Endothelial cell of umbilical vein (primary cell): Measurements from ENCODE around the gene MICB. TPM values are rescaled to one million over a fixed set of nuclear protein-coding genes. Genes with fewer than 3 reads are reported as not detected.

Experiments used
- BruUV-seq: library from RNA; stranded (reverse); fragments of 400-500 nt; replicated peaks from 2 replicates; lab custom pipeline; 2021; lab: Mats Ljungman, UMichigan
- CTCF ChIA-PET: fragments of 300-600, 350-600 bp; sonication (Branson Sonifier 250); formaldehyde crosslinking; loops from one replicate; lab custom pipeline; 2021; ENCODE audit warnings: antibody characterized with exemption, inconsistent platforms; lab: Charles Lee
- POLR2A ChIA-PET: fragments of 300-600, 350-600 bp; sonication (Branson Sonifier 250); formaldehyde crosslinking; loops from one replicate; lab custom pipeline; 2021; ENCODE audit warnings: antibody characterized with exemption, inconsistent platforms; lab: Charles Lee
- DNase-seq: peaks from one replicate; pipeline ENCODE4 v3.0.0-alpha.2; 2011; ENCODE audit warnings: low read depth, low spot score
- FAIRE-seq: peaks from 2 replicates; lab custom pipeline; 2011; peaks lifted over from hg19 to GRCh38; lab: Jason Lieb, UNC
- H2AFZ ChIP-seq: 2 replicates; pipeline ENCODE4 v1.6.0; 2012; ENCODE audit warnings: low read depth, low read length, control low read depth, inconsistent platforms
- H3K27ac ChIP-seq: 2 replicates; pipeline ENCODE4 v1.5.1; 2011; ENCODE audit warnings: low read depth, mild to moderate bottlenecking, control low read depth, low read length, moderate library complexity; ENCODE audit not compliant: insufficient read depth
- H3K27me3 ChIP-seq, 2 experiments: 2 replicates each; pipeline versions ENCODE4 v1.6.0 to v1.6.1; 2011; ENCODE audit warnings: low read length in 2 of 2, mixed read lengths in 1 of 2; ENCODE audit not compliant: control insufficient read depth in 2 of 2, insufficient read depth in 2 of 2
- H3K36me3 ChIP-seq, 2 experiments: 2 replicates in 1 of 2; 3 replicates in 1 of 2; pipeline ENCODE4 v1.5.1; 2011; ENCODE audit warnings: low read length in 2 of 2, mild to moderate bottlenecking in 1 of 2, moderate library complexity in 1 of 2; ENCODE audit not compliant: control insufficient read depth in 2 of 2, insufficient read depth in 2 of 2; ENCODE audit errors: extremely low read depth in 1 of 2
- H3K4me1 ChIP-seq: 3 replicates; pipeline ENCODE4 v1.5.1; 2011; ENCODE audit warnings: mild to moderate bottlenecking, low read length; ENCODE audit not compliant: control insufficient read depth, insufficient read depth; ENCODE audit errors: extremely low read depth
- H3K4me2 ChIP-seq: 2 replicates; pipeline ENCODE4 v1.6.1; 2011; ENCODE audit warnings: low read length, control low read depth, mixed read lengths; ENCODE audit not compliant: insufficient read depth
- H3K4me3 ChIP-seq, 3 experiments: fragments of 200-600 bp in 1 of 3; sonication (generic), shearing (Covaris generic) in 1 of 3; replicated peaks in 1 of 3; 2 replicates each; pipeline ENCODE4 v1.5.1; 2011 to 2016; ENCODE audit warnings: control low read depth in 3 of 3, low read length in 3 of 3, mild to moderate bottlenecking in 2 of 3, inconsistent platforms in 1 of 3, low read depth in 1 of 3, moderate library complexity in 1 of 3; ENCODE audit not compliant: insufficient read depth in 1 of 3
- H3K79me2 ChIP-seq: 2 replicates; pipeline ENCODE4 v1.6.0; 2012; ENCODE audit warnings: low read length, inconsistent platforms; ENCODE audit not compliant: control insufficient read depth, insufficient read depth
- H3K9ac ChIP-seq: replicated peaks from 2 replicates; pipeline ENCODE3; 2011; ENCODE audit warnings: low read length, control low read depth; ENCODE audit not compliant: insufficient read depth; ENCODE audit errors: extremely low read depth
- H3K9me1 ChIP-seq: replicated peaks from 3 replicates; pipeline ENCODE4 v1.6.0; 2011; ENCODE audit warnings: mild to moderate bottlenecking, low read length; ENCODE audit not compliant: control insufficient read depth, insufficient read depth; ENCODE audit errors: extremely low read depth
- H3K9me3 ChIP-seq: replicated peaks from 2 replicates; pipeline ENCODE4 v1.5.1; 2012; ENCODE audit warnings: low read length, inconsistent platforms; ENCODE audit not compliant: control insufficient read depth, insufficient read depth
- H4K20me1 ChIP-seq: replicated peaks from 2 replicates; pipeline ENCODE3; 2011; ENCODE audit warnings: mild to moderate bottlenecking, low read length; ENCODE audit not compliant: control insufficient read depth, insufficient read depth; ENCODE audit errors: extremely low read depth
- CTCF ChIP-seq, 2 donors: IDR thresholded peaks; 1 replicate in 1 of 2; 2 replicates in 1 of 2; pipeline ENCODE4 v1.5.1; 2011; ENCODE audit warnings: low read length in 2 of 2, mild to moderate bottlenecking in 2 of 2, moderate library complexity in 2 of 2, control low read depth in 1 of 2, inconsistent platforms in 1 of 2, low read depth in 1 of 2; ENCODE audit not compliant: insufficient read depth in 1 of 2; ENCODE audit errors: extremely low read depth in 1 of 2
- EZH2 ChIP-seq: IDR thresholded peaks from 2 replicates; pipeline ENCODE4 v1.6.1; 2012; ENCODE audit warnings: borderline replicate concordance, low read depth, mild to moderate bottlenecking, moderate library complexity, low read length, inconsistent platforms; ENCODE audit not compliant: severe bottlenecking
- FOS ChIP-seq: IDR thresholded peaks from 2 replicates; pipeline ENCODE4 v1.6.1; 2011; ENCODE audit warnings: mild to moderate bottlenecking, low read length, moderate library complexity, borderline replicate concordance; ENCODE audit not compliant: insufficient read depth
- JUN ChIP-seq: IDR thresholded peaks from 2 replicates; pipeline ENCODE4 v1.6.1; 2011; ENCODE audit warnings: borderline replicate concordance, low read depth; ENCODE audit not compliant: insufficient read length, insufficient read depth
- MYC ChIP-seq: IDR thresholded peaks from one replicate; pipeline ENCODE4 v1.6.1; 2011; ENCODE audit warnings: mild to moderate bottlenecking, low read depth, low read length
- POLR2A ChIP-seq: IDR thresholded peaks from 2 replicates; pipeline ENCODE4 v1.6.1; 2012; ENCODE audit warnings: low read depth, mild to moderate bottlenecking, control low read depth, low read length
- POLR2AphosphoS5 ChIP-seq: IDR thresholded peaks from 2 replicates; pipeline ENCODE4 v1.6.1; 2012; ENCODE audit warnings: low read depth, mild to moderate bottlenecking, control low read depth, low read length, moderate library complexity; ENCODE audit not compliant: insufficient read depth
- dilution Hi-C: fragments of 300-500 bp; cut with MboI; formaldehyde crosslinking; loops from one replicate; pipeline ENCODE4 v1.15.0; 2019; ENCODE audit warnings: low sequenced_read_pairs; ENCODE audit not compliant: extremely low pct_ligation_motif_present
- intact Hi-C: fragments of 100-400 bp; cut with micrococcal nuclease; formaldehyde crosslinking; loops from one replicate; pipeline ENCODE4 v1.10.0; 2022
- polyA plus RNA-seq, 4 experiments: library from polyadenylated mRNA; depleted of rRNA in 3 of 4; stranded (reverse) in 3 of 4; unstranded in 1 of 4; fragments of >200 nt; gene quantifications; 2 replicates each; pipeline versions ENCODE4 v1.2.1 to v1.2.3, GENCODE V29; 2011 to 2012; ENCODE audit warnings: missing spikeins in 1 of 4
- total RNA-seq: library from RNA; stranded (reverse); gene quantifications from 2 replicates; pipeline ENCODE4 v1.2.3, GENCODE V29; 2021
- TF ChIP-seq, protein P1 (sequence below): IDR thresholded peaks from 2 replicates; pipeline ENCODE4 v1.6.1; 2011; ENCODE audit not compliant: insufficient read depth, insufficient read length

Gene MICB
- total and polyA plus RNA-seq, 2 donors (not counting 3 experiments of a cell fraction or from before 2014, with no cell fraction given): 32.8 to 36.3 TPM

- H3K27ac ChIP-seq: no peak overlapping the region
- no peaks in the 10 kb centered on the region for H3K4me1 ChIP-seq
- no peak overlapping the region for H3K4me2 ChIP-seq
- ChIA-PET CTCF (no interaction called here), POLR2A (no interaction called here)
- no peaks in the 10 kb centered on the region for H4K20me1 ChIP-seq
- FAIRE-seq (no peak), DNase-seq (no peak)
- no TSS peak for BruUV-seq
- dilution Hi-C loops (no loop called here), intact Hi-C loops (no loop called here)
- H3K9me1 ChIP-seq: no peaks in the 10 kb centered on the region
- no peak overlapping the region for H3K4me3 ChIP-seq
- no peak overlapping the region for H2AFZ ChIP-seq
- no peak for TF ChIP-seq EZH2
- no peaks in the 10 kb centered on the region for H3K36me3 ChIP-seq
- peaks cover 0 to 6% of the 10 kb centered on the region in 2 experiments for H3K27me3 ChIP-seq
- no peaks in the 10 kb centered on the region for H3K9me3 ChIP-seq
- no peaks in the 10 kb centered on the region for H3K79me2 ChIP-seq
- no peak overlapping the region for H3K9ac ChIP-seq
These were observed 33.4 kb upstream of the MICB start for GRCh38 chr6:31464252-31465184.

DNA sequence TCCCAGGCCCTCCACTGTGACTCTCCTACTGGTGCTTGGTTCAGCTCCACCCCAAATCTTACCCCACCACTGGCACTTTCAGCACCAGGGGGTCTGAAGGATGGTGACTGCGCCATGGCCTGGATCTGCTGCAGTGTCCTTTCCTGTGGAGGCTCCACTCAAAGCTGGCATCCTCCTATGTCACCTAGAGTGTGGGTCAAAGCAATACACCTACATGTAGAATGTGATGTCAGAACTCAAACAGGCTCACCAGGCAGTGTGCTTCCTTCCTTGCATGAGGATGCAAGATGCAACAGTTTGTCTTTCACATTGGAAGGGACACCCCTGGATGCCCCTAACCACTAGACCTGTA lies 32.8 kb upstream of the MICB start:
- Histone ChIP-seq H3K9me3 (no peaks in the 10 kb centered on the region), H3K9me1 (no peaks in the 10 kb centered on the region), H3K9ac (no peak overlapping the region), H3K4me3 (no peak overlapping the region), H3K36me3 (no peaks in the 10 kb centered on the region), H3K4me2 (no peak overlapping the region), H3K27ac (no peak overlapping the region), H3K79me2 (no peaks in the 10 kb centered on the region), H3K27me3 (peaks cover 0 to 7% of the 10 kb centered on the region in 2 experiments), H2AFZ (no peak overlapping the region), H3K4me1 (no peaks in the 10 kb centered on the region), H4K20me1 (no peaks in the 10 kb centered on the region)
- no TSS peak for BruUV-seq
- FAIRE-seq (no peak), DNase-seq (no peak)
- ChIA-PET CTCF (no interaction called here), POLR2A (no interaction called here)
- intact Hi-C loops: no loop called here
- dilution Hi-C loops: no loop called here
- TF ChIP-seq POLR2AphosphoS5 (no peak), MYC (no peak), CTCF (IDR thresholded peaks at IDR 0.05; ENCODE audit: extremely low read depth in 1 of 2, insufficient read depth in 1 of 2, low read depth in 1 of 2, low read length in 2 of 2) (no peak), POLR2A (no peak), EZH2 (no peak), FOS (no peak), JUN (no peak)
- TF ChIP-seq, protein P1, sequence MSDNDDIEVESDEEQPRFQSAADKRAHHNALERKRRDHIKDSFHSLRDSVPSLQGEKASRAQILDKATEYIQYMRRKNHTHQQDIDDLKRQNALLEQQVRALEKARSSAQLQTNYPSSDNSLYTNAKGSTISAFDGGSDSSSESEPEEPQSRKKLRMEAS: no peak
